Peyer's patch (tissue), 4 donors: Measurements from ENCODE around the gene HRH1. TPM values are rescaled to one million over a fixed set of nuclear protein-coding genes. Genes with fewer than 3 reads are reported as not detected.

Experiments used
- DNase-seq, 3 donors: peaks; one replicate each; pipeline ENCODE4 v3.0.0-alpha.2; 2017 to 2019
- H3K27ac ChIP-seq, 4 donors: fragments of 200-600 bp; sonication (generic); one replicate each; pipeline ENCODE4 v1.5.1; 2016 to 2019
- H3K27me3 ChIP-seq, 2 donors: fragments of 200-600 bp; sonication (generic); one replicate each; pipeline ENCODE4 v1.5.1; 2019
- H3K36me3 ChIP-seq, 3 donors: fragments of 200-600 bp; sonication (generic); one replicate each; pipeline ENCODE4 v1.5.1; 2016 to 2019
- H3K4me1 ChIP-seq, 4 donors: fragments of 200-600 bp; sonication (generic); one replicate each; pipeline ENCODE4 v1.5.1; 2016 to 2019
- H3K4me3 ChIP-seq, 4 donors: fragments of 200-600 bp; sonication (generic); 1 replicate in 3 of 4; 2 replicates in 1 of 4; pipeline ENCODE4 v1.5.1; 2016 to 2019; ENCODE audit warnings: mild to moderate bottlenecking in 1 of 4
- H3K9me3 ChIP-seq, 4 donors: fragments of 200-600 bp; sonication (generic); one replicate each; pipeline ENCODE4 v1.5.1; 2016 to 2019; ENCODE audit warnings: mild to moderate bottlenecking in 1 of 4
- CTCF ChIP-seq, 6 experiments: fragments of 450-650 bp in 4 of 6; fragments of 200-600 bp in 2 of 6; sonication (generic) in 1 of 6; IDR thresholded peaks; one replicate each; pipeline ENCODE4 v1.5.1; 2017 to 2019; ENCODE audit warnings: antibody characterized with exemption in 6 of 6, mild to moderate bottlenecking in 3 of 6, moderate library complexity in 1 of 6
- POLR2A ChIP-seq, 2 donors: fragments of 450-650 bp; IDR thresholded peaks; one replicate each; pipeline ENCODE4 v1.5.1; 2017; ENCODE audit warnings: antibody characterized with exemption in 2 of 2, mild to moderate bottlenecking in 2 of 2, moderate library complexity in 2 of 2
- total RNA-seq, 4 donors: library from RNA; depleted of rRNA; stranded (reverse); fragments of >200 nt; gene quantifications; one replicate each; pipeline ENCODE4 v1.1.0, GENCODE V29; 2016

HRH1 gene
- total RNA-seq, 4 donors from 2014 or later: 1.7 to 13.7 (median 7.3) TPM

GRCh38 chr3:11187681-11188080 is 33.4 kb downstream of the HRH1 start:
- Histone ChIP-seq H3K27me3 (no peaks in the 10 kb centered on the region), H3K4me3 (no peak overlapping the region), H3K36me3 (no peaks in the 10 kb centered on the region), H3K9me3 (no peaks in the 10 kb centered on the region), H3K4me1 (peaks cover 0 to 7% (median 0%) of the 10 kb centered on the region in 4 donors), H3K27ac (no peak overlapping the region)
- TF ChIP-seq POLR2A (IDR thresholded peaks at IDR 0.05): no peak
- no peak for TF ChIP-seq CTCF (IDR thresholded peaks at IDR 0.05)
- DNase-seq: no peak

- no peak overlapping the region for H3K4me3 ChIP-seq
- peaks cover 0 to 7% (median 0%) of the 10 kb centered on the region in 4 donors for H3K4me1 ChIP-seq
- no peaks in the 10 kb centered on the region for H3K9me3 ChIP-seq
- no peak for DNase-seq
- H3K27me3 ChIP-seq: no peaks in the 10 kb centered on the region
- no peak overlapping the region for H3K27ac ChIP-seq
- H3K36me3 ChIP-seq: no peaks in the 10 kb centered on the region
- TF ChIP-seq POLR2A (IDR thresholded peaks at IDR 0.05): no peak
- no peak for TF ChIP-seq CTCF (IDR thresholded peaks at IDR 0.05)
Measured at GRCh38 chr3:11188231-11188630, 33.9 kb downstream of the HRH1 start.

DNA sequence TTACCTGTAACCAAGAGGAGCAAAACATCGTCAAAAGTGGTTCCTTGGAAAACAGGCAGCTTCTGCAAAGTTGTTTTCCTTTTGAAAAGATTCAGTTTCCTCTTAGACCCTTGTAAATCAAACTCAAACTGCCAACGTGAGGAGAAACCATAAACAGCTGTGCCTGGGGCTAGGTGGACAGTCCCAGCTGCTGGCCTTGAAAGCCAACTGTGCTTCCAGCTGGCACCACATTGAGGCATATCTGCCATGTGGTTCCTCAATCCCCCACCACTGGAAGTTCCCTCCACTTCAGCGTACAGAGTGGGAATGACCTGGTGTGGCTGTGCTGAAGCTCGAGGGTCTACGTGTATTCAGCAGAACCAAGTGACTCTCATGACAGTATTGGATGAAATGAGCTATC is 40.9 kb downstream of the HRH1 start:
- H3K9me3 ChIP-seq: no peaks in the 10 kb centered on the region
- H3K27me3 ChIP-seq: no peaks in the 10 kb centered on the region
- TF ChIP-seq POLR2A (IDR thresholded peaks at IDR 0.05): no peak
- no peak for TF ChIP-seq CTCF (IDR thresholded peaks at IDR 0.05)
- H3K4me1 ChIP-seq: peaks cover 0 to 12% (median 0%) of the 10 kb centered on the region in 4 donors
- H3K36me3 ChIP-seq: no peaks in the 10 kb centered on the region
- H3K4me3 ChIP-seq: no peak overlapping the region
- peak overlapping the region in 1 of 4 donors; percentile 1 for H3K27ac ChIP-seq
- no peak for DNase-seq

GRCh38 chr3:11195721-11196332 is 41.5 kb downstream of the HRH1 start:
- Histone ChIP-seq H3K27ac (peak overlapping the region in 1 of 4 donors; percentile 1), H3K4me3 (no peak overlapping the region), H3K4me1 (peaks cover 0 to 14% (median 0%) of the 10 kb centered on the region in 4 donors), H3K27me3 (no peaks in the 10 kb centered on the region), H3K36me3 (no peaks in the 10 kb centered on the region), H3K9me3 (no peaks in the 10 kb centered on the region)
- TF ChIP-seq POLR2A (IDR thresholded peaks at IDR 0.05): no peak
- no peak for TF ChIP-seq CTCF (IDR thresholded peaks at IDR 0.05)
- DNase-seq: no peak

GRCh38 chr3:11197484-11197883 is 43.2 kb downstream of the HRH1 start:
- TF ChIP-seq POLR2A (IDR thresholded peaks at IDR 0.05): no peak
- TF ChIP-seq CTCF (IDR thresholded peaks at IDR 0.05): no peak
- Histone ChIP-seq H3K27me3 (no peaks in the 10 kb centered on the region), H3K9me3 (no peaks in the 10 kb centered on the region), H3K4me1 (peaks cover 0 to 17% (median 0%) of the 10 kb centered on the region in 4 donors), H3K36me3 (no peaks in the 10 kb centered on the region), H3K27ac (no peak overlapping the region), H3K4me3 (no peak overlapping the region)
- DNase-seq: no peak
